OCI-LY3 (cell line): ENCODE measurements around the gene ZNF143.

Experiments
- H2AFZ ChIP-seq: fragments of 200-600, 300-600 bp; shearing (Covaris generic); 2 replicates; pipeline ENCODE4 v1.6.0; 2014; ENCODE audit warnings: antibody characterized with exemption, low read depth, low read length
- H3K27ac ChIP-seq: fragments of 200-600, 300-600 bp; sonication (generic); 2 replicates; pipeline ENCODE4 v1.5.1; 2014; ENCODE audit warnings: mild to moderate bottlenecking, low read length, moderate library complexity, mixed read lengths
- H3K27me3 ChIP-seq: fragments of 200-600, 300-600 bp; sonication (generic); 2 replicates; pipeline ENCODE4 v1.6.1; 2014; ENCODE audit warnings: low read depth, low read length, mixed read lengths
- H3K36me3 ChIP-seq: fragments of 200-600, 300-600 bp; sonication (generic); replicated peaks from 2 replicates; pipeline ENCODE3; 2014; ENCODE audit warnings: low read depth, low read length, mixed read lengths
- H3K4me1 ChIP-seq: fragments of 300-600, 200-600 bp; sonication (generic); 2 replicates; pipeline ENCODE4 v1.6.1; 2014; ENCODE audit warnings: low read length, mixed read lengths
- H3K4me2 ChIP-seq: fragments of 200-600, 300-600 bp; sonication (generic); 2 replicates; pipeline ENCODE4 v1.6.1; 2014; ENCODE audit warnings: low read length, mixed read lengths
- H3K4me3 ChIP-seq: fragments of 300-600, 200-600 bp; sonication (generic); 2 replicates; pipeline ENCODE4 v1.5.1; 2014; ENCODE audit warnings: antibody characterized with exemption, mild to moderate bottlenecking, low read length, moderate library complexity
- H3K79me2 ChIP-seq: fragments of 300-600, 200-600 bp; shearing (Covaris generic); 2 replicates; pipeline ENCODE4 v1.6.1; 2014; ENCODE audit warnings: mild to moderate bottlenecking, low read length, mixed read lengths
- H3K9ac ChIP-seq: fragments of 300-600, 200-600 bp; shearing (Covaris generic); 2 replicates; pipeline ENCODE4 v1.6.0; 2014; ENCODE audit warnings: mild to moderate bottlenecking, low read length, moderate library complexity
- H3K9me3 ChIP-seq: fragments of 200-600, 300-600 bp; shearing (Covaris generic); 2 replicates; pipeline ENCODE4 v1.6.1; 2014; ENCODE audit warnings: low read length, mixed read lengths; ENCODE audit not compliant: insufficient read depth
- H4K20me1 ChIP-seq: fragments of 200-600, 300-600 bp; sonication (generic); 2 replicates; pipeline ENCODE4 v1.6.1; 2016; ENCODE audit warnings: low read length, mixed read lengths; ENCODE audit not compliant: insufficient read depth
- CTCF ChIP-seq: fragments of 200-600, 300-600 bp; sonication (generic); IDR thresholded peaks from 2 replicates; pipeline ENCODE4 v1.5.1; 2014; ENCODE audit warnings: antibody characterized with exemption, low read length, low read depth
- EZH2phosphoT487 ChIP-seq: fragments of 200-600 bp; shearing (Covaris generic); IDR thresholded peaks from 2 replicates; pipeline ENCODE4 v1.6.1; 2018; ENCODE audit warnings: antibody characterized with exemption, mixed run types, low read depth

Gene ZNF143

GRCh38 chr11:9460322-9461062 lies at the start of gene ZNF143:
ZNF143 (plus strand) TSS chr11:9461012; CDS start chr11:9471309, 10,297 bp downstream.
- Histone ChIP-seq H3K27me3 (no peaks in the 10 kb centered on the region), H3K27ac (peak within 1 kb of the TSS; percentile 98), H2AFZ (no peak within 1 kb of the TSS), H3K9ac (peak within 1 kb of the TSS; percentile 100), H3K36me3 (no peaks in the 10 kb centered on the region), H4K20me1 (no peaks in the 10 kb centered on the region), H3K4me1 (peaks cover 20% of the 10 kb centered on the region), H3K4me2 (peak within 1 kb of the TSS; percentile 94), H3K9me3 (no peaks in the 10 kb centered on the region), H3K4me3 (peak within 1 kb of the TSS; percentile 99), H3K79me2 (peaks cover 51% of the 10 kb centered on the region)
- TF ChIP-seq EZH2phosphoT487, result no peak
- no peak for TF ChIP-seq CTCF

- no peaks in the 10 kb centered on the region for H3K9me3 ChIP-seq
- H3K36me3 ChIP-seq, result peaks cover 56% of the 10 kb centered on the region
- H4K20me1 ChIP-seq, result no peaks in the 10 kb centered on the region
- H3K4me3 ChIP-seq, result no peak overlapping the region
- no peak overlapping the region for H3K9ac ChIP-seq
- no peaks in the 10 kb centered on the region for H3K27me3 ChIP-seq
- no peak for TF ChIP-seq CTCF
- no peak for TF ChIP-seq EZH2phosphoT487
- H3K79me2 ChIP-seq, result no peaks in the 10 kb centered on the region
- H3K27ac ChIP-seq, result no peak overlapping the region
- H3K4me1 ChIP-seq, result no peaks in the 10 kb centered on the region
- H3K4me2 ChIP-seq, result no peak overlapping the region
- H2AFZ ChIP-seq, result no peak overlapping the region
Measured at GRCh38 chr11:9428706-9429105, 32.1 kb upstream of the ZNF143 start.

GRCh38 chr11:9438611-9439010 lies 22.2 kb upstream of the ZNF143 start:
- H3K4me3 ChIP-seq, result no peak overlapping the region
- no peak overlapping the region for H3K27ac ChIP-seq

GRCh38 chr11:9446230-9446629 lies 14.6 kb upstream of the ZNF143 start:
- Histone ChIP-seq H3K4me2 (no peak overlapping the region), H3K79me2 (no peaks in the 10 kb centered on the region), H4K20me1 (no peaks in the 10 kb centered on the region), H3K9me3 (no peaks in the 10 kb centered on the region), H3K36me3 (peaks cover 15% of the 10 kb centered on the region), H3K27ac (no peak overlapping the region), H3K4me1 (no peaks in the 10 kb centered on the region), H3K4me3 (no peak overlapping the region), H3K27me3 (no peaks in the 10 kb centered on the region), H3K9ac (no peak overlapping the region), H2AFZ (no peak overlapping the region)
- no peak for TF ChIP-seq EZH2phosphoT487

More at GRCh38 chr11:9438611-9439010, 22.2 kb upstream of the ZNF143 start:
- Histone ChIP-seq H3K27me3 (no peaks in the 10 kb centered on the region), H3K4me2 (no peak overlapping the region), H3K79me2 (no peaks in the 10 kb centered on the region), H3K4me1 (no peaks in the 10 kb centered on the region), H2AFZ (no peak overlapping the region), H3K9ac (no peak overlapping the region), H3K9me3 (no peaks in the 10 kb centered on the region), H4K20me1 (no peaks in the 10 kb centered on the region), H3K36me3 (peaks cover 54% of the 10 kb centered on the region)
- TF ChIP-seq EZH2phosphoT487, result no peak
- TF ChIP-seq CTCF, result no peak
